Fibroblast of the aortic adventitia (primary cell): ENCODE results near the gene CCDC149. TPM values are rescaled to one million over a fixed set of nuclear protein-coding genes. Genes with fewer than 3 reads are reported as not detected.
A peak's percentile ranks its signal among the peaks of the same experiment; 100 is the strongest.

Experiments
- DNase-seq: peaks from one replicate; pipeline ENCODE4 v3.0.0-alpha.2; 2010; ENCODE audit warnings: low read depth
- H3K4me3 ChIP-seq: 2 replicates; pipeline ENCODE4 v1.5.1; 2011; ENCODE audit warnings: low read depth, mild to moderate bottlenecking, control low read depth, low read length, moderate library complexity
- small RNA-seq: library from RNA; depleted of rRNA; stranded (forward); fragments of <200 nt; gene quantifications from one replicate; pipeline ENCODE3, GENCODE V24; 2012
- total RNA-seq: library from RNA; depleted of rRNA; stranded (reverse); fragments of >200 nt; gene quantifications from 2 replicates; pipeline ENCODE4 v1.2.3, GENCODE V29; 2012; ENCODE audit warnings: low replicate concordance
- TF ChIP-seq, protein P1 (sequence below): IDR thresholded peaks from 2 replicates; pipeline ENCODE4 v1.5.1; 2011; ENCODE audit warnings: mild to moderate bottlenecking, low read length, control low read depth, inconsistent platforms; ENCODE audit not compliant: insufficient read depth

The CCDC149 gene
- total RNA-seq, 1 donor, result 18.3 TPM

DNA sequence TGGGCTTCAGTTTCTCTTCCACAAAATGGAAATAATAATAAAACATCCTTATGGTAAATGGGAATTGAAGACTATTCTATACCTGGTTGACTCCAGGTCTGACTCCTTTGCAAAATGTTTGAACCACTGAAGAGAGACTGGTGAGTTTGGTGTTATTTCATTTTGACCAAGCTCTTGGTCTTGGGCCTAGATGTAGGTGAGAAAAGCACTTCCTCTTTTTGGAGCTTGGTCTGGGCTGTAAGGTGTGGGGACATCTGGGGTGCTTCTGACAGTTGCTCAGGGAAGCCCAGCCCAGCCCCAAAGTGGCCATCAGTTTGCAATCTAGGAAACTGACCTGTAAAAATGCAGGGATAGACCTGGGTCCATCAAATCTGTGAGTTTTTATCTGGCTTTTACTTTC is 144.2 kb downstream of the CCDC149 start:
- TF ChIP-seq, protein P1, sequence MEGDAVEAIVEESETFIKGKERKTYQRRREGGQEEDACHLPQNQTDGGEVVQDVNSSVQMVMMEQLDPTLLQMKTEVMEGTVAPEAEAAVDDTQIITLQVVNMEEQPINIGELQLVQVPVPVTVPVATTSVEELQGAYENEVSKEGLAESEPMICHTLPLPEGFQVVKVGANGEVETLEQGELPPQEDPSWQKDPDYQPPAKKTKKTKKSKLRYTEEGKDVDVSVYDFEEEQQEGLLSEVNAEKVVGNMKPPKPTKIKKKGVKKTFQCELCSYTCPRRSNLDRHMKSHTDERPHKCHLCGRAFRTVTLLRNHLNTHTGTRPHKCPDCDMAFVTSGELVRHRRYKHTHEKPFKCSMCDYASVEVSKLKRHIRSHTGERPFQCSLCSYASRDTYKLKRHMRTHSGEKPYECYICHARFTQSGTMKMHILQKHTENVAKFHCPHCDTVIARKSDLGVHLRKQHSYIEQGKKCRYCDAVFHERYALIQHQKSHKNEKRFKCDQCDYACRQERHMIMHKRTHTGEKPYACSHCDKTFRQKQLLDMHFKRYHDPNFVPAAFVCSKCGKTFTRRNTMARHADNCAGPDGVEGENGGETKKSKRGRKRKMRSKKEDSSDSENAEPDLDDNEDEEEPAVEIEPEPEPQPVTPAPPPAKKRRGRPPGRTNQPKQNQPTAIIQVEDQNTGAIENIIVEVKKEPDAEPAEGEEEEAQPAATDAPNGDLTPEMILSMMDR, result no peak
- DNase-seq, result no peak
- H3K4me3 ChIP-seq, result no peak overlapping the region

DNA sequence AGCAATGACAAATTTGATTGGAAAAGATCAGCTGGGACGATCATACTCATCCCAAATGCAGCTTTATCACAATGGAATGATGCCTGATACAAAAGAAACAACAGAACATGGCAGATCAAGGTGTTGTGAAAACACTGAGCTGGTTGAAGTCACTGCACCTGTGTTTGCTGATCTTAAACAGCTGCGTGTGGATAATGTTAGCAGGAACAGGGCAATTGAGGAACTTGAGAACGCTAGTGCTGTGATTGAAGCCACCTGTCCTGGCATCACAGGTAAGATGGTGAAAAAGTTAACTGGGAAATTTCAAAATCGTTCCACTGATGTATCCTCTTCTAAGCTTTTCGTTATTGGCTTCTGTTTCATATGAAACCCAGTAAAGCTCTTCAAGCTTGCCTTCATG is 144.8 kb downstream of the CCDC149 start:
- TF ChIP-seq, protein P1, result no peak
- H3K4me3 ChIP-seq, result no peak overlapping the region
- DNase-seq, result no peak

DNA sequence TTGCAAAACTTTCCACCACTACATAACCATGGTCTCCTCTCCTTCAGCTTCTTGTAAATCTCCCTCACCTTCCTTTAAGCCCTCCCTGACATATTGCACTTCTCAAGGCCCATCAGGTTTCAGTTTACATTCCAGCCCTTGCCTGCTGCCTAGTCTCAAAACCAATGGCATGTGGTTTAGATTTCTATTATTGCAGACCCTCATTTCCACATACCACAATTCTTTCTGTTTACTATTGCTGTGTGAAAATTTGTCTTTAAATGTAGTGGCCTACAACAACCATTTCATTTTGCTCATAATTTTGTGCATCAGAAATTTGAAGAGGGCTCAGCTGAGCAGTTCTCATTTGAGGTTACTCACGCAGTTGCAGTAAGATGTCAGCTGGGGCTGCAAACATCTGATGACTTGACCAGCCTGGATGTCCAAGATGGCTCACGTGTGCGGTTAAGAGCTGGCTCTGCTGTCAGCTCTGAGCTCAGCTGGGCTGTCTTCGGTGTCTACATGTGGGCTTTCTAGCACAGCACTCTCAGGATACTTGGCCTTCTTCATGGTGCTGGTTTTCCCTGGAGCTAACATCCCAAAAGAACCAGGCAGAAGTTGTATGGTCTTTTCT is 147.4 kb downstream of the CCDC149 start:
- H3K4me3 ChIP-seq, result no peak overlapping the region
- TF ChIP-seq, protein P1, result no peak
- no peak for DNase-seq

DNA sequence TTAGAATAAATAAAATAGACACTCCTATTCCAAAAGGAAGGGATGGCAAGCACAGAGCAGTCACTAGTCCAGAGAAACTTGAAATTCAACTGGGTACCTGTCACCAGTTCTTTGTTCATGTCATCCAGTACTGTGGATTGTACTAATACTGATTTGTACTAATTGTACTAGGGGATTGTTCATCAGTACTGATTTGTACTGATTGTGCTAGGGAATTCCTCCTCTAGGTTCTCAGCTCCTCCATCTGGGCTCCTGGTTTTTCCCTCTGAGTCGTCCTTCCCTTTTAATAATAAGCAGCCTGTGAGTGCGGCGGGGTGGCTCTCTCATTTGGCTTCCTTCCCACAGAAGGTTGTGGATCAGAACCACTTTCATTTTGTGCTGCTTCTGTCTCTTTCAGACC is 148.5 kb downstream of the CCDC149 start:
- no peak for DNase-seq
- TF ChIP-seq, protein P1, result no peak
- H3K4me3 ChIP-seq, result no peak overlapping the region

DNA sequence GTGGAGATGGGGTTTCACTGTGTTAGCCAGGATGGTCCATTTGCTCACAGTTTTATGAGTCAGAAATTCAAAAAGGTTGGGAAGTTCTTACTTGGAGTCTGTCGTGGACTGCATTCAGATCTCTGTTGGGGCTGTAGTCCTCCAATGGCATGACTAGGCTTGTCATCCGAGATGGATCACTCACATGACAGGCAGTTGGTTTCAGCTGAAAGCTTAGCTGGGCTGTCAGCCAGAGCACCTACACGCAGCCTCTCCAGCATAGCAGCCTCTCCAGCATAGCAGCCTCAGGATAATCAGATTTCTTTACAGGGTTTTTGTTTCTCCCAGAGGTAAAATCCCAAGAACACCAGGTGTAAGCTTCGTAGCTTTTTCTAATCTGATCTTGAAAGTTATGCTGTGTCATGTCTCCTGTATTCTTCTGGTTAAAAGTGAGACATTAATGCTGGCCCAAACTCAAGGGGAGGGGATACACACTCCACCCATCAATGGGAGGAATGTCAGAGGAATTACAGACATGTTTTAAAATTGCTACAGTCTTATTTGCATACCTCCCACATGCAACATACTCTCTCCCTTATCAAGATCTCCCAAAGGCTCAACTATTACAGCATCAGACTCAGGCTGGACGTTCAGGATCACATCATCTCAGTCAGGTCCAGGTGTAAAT is 149.1 kb downstream of the CCDC149 start:
- DNase-seq, result peak; percentile 84
- no peak overlapping the region for H3K4me3 ChIP-seq
- TF ChIP-seq, protein P1, result no peak

Small RNAs within 50 kb of the gene (small RNA-seq; reads per million reads assigned to genes)
- gene AC006390.1, result not detected

Other genes starting within 250 kb of the CCDC149 start
- gene SOD3, start 117.5 kb downstream of the CCDC149 start, total RNA-seq, result 65.3 and 75.2 TPM in 2 replicates
- 0.54 and 6.5 TPM in 2 replicates for gene LGI2, start 117.9 kb upstream of the CCDC149 start, total RNA-seq
- 5.3 and 8.8 TPM in 2 replicates for gene SEPSECS, start 247.4 kb upstream of the CCDC149 start, total RNA-seq